NK-92 treated with Interleukin-12 subunit alpha and Interleukin-12 subunit beta, amount 100 ng/mL, for 24 hours (cell line): ENCODE measurements around the gene AICDA.

Source experiments
- DNase-seq: peaks from one replicate; lab custom pipeline; 2025; lab: John Stamatoyannopoulos, UW

The AICDA gene

GRCh38 chr12:8554451-8555195 is 58.0 kb downstream of the AICDA start:
- no peak for DNase-seq

GRCh38 chr12:8553088-8553627 is 59.5 kb downstream of the AICDA start:
- DNase-seq: no peak
